GM18505 (cell line): ENCODE data around the gene PXDN.

Experiments
- ATAC-seq: cut with Tn5 transposase; IDR thresholded peaks from one replicate; pipeline ENCODE4 v1.9.1; 2021; ENCODE audit not compliant: unreplicated experiment
- POLR2A ChIP-seq: IDR thresholded peaks from 4 replicates; pipeline ENCODE4 v1.6.1; 2011; ENCODE audit warnings: borderline replicate concordance; ENCODE audit not compliant: insufficient read depth, insufficient read length; ENCODE audit errors: extremely low read depth

The PXDN gene

DNA sequence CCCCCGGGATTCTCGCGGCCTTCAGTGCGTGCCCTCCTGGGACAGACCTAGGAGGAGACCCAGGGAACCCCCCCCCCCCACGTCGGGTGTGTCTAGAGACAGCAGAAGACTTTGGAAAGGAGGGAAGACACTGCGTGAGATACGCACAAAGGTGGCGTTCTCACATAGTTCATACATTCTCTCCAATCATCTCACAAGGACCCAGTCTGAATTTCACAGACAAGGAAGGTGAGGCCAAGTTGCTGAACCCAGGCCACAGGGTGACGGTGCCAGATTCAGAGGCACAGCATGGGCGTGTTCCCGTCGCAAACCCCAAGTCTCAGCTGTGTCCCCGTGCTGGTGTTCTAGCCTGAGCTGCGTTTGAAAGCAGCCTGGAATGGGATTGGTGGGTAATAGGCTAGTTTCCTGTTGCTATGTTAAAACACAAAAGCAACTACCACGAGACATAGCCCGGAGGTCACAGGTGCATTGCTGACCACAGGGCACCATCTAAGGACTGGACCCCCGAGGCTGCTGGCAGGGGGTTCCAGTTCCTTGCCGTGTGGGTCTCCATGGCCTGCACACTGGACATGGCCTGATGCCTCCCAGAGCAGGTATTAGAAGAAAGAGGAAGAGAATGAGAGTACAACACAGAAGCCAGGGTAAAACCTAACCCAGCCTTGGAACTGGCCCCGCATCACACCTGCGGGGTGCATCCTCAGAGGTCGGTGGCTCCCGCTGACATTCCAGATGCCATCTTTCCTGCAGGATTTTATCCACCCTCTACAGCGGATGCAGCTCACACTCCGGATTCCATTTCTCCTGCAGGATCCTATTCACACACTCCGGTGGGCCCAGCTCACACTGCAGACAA is 1.1 kb upstream of the PXDN start:
- ATAC-seq: no peak
- no peak for TF ChIP-seq POLR2A

DNA sequence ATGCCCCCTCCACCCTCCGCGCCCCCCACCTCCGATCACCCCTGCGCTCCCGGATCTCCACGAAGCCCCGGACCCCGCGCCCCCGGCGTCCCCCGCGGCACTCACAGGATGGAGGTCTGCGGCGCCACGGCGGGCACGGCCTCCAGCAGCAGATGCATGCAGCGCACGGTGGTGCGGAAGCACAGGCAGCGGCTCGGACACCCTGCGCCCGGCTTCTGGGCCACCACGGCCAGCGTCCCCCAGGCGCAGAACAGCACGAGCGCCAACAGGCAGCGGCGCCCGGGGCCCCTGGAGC is 217 bp downstream of the PXDN start:
- TF ChIP-seq POLR2A: no peak

DNA sequence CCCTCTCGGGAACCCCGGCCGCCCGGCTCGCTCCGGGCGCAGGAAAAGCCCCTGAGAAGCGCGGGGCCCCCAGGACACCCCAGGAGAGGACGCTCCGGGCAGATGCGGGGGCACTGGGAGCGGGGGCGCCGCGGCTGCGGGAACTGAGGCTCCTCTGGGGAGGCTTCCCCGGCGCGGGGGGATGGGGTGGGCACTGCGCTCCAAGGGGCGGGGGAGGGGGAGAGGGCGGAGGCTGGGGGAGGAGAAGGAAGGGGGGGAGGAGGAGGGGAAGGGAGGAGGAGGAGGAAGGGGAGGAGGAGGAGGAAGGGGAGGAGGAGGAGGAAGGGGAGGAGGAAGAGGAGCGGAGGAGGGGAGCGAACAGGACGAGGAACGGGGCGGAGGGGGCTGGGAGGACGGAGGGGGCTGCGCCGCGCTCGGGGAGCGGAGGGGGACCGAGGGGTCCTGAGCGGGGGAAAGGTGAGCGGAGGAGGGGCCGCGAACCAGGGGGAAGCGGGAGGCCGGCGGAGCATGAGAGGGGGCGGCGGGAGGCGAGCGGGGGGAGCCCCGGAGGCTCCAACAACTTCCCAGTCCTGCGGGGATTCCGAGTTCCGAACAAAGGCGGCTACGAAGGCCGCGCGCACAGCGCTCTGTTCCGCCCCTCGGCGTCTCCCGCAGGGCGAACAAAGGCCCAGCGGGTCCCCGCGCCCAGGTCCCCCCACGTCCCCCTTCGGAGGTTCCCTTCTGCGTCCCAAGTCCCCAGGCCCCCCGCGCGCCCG is 742 bp downstream of the PXDN start:
- no peak for ATAC-seq
- TF ChIP-seq POLR2A: no peak

More for the DNA sequence above, 217 bp downstream of the PXDN start:
- ATAC-seq: no peak

DNA sequence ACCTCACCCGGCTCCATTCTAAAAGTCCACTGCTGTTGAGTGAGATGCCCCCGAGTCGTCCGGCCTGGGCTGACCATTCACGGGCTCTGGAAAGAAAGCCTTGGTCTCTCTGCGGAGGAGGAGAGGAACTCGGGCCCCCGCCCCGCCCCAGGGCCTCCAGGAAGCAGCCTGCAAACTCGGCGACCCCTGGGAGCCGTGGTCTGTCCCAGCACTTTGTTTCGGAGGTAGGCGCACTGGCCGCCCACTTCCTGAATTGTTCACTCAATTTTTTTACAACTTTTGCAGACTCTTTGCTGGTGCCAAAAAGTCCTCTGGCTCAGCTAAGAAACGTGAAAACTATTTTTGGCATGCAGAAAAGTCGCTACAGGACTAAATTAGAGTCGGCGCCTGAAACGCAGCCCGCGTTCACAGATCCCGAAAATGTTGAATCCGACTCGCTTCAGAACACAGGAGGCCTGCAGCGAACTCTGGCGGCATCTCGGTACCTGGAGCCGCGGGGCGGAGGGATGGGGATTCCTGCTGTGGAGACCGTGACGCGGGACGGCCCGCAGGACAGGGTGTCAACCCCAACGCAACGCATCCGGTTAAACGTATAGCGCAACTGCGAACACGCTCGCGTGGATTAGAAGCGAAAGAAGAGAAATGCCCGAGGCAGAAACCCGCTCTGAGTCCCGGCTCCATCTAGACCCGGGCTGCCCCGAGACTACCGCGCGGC is 1.5 kb downstream of the PXDN start:
- no peak for ATAC-seq

DNA sequence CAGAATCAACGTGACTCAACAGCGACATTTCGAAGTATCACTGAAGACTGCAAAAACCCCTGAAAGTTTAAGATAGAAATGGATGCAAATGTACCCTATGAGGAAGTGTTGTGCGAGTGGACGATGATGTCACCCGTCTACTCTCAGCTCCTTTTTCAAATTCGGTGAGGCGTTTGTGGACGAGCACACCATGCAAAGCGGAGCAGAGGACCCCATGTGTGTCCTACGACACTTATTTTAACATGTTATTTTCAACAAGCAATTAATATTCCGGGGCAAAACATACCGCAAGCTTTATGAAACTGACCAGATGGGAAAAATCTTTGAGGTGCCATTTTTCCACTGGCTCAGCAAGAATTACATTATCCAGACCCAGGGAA is 2.0 kb downstream of the PXDN start:
- ATAC-seq: no peak
- TF ChIP-seq POLR2A: no peak

More for the DNA sequence above, 1.5 kb downstream of the PXDN start:
- TF ChIP-seq POLR2A: no peak

DNA sequence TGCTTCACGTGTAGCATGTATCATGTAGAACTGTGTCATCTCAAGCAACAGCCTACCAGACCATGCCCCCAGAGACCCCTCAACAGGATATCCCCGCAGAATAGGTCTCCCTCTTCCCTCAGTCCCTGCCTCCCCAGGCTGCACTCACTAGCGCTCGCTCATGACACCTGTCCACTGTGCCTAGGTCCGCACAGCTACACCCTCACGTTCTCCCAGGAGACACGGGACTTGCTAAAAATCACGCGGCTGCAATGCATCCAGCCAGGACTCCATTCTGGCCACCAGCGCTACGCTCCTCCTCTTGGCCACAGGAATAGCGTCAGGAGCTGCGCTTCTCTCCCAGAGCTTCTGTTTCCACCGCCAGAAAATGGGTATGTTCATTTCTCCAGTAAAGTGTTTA is 2.5 kb downstream of the PXDN start:
- TF ChIP-seq POLR2A: no peak
- no peak for ATAC-seq

DNA sequence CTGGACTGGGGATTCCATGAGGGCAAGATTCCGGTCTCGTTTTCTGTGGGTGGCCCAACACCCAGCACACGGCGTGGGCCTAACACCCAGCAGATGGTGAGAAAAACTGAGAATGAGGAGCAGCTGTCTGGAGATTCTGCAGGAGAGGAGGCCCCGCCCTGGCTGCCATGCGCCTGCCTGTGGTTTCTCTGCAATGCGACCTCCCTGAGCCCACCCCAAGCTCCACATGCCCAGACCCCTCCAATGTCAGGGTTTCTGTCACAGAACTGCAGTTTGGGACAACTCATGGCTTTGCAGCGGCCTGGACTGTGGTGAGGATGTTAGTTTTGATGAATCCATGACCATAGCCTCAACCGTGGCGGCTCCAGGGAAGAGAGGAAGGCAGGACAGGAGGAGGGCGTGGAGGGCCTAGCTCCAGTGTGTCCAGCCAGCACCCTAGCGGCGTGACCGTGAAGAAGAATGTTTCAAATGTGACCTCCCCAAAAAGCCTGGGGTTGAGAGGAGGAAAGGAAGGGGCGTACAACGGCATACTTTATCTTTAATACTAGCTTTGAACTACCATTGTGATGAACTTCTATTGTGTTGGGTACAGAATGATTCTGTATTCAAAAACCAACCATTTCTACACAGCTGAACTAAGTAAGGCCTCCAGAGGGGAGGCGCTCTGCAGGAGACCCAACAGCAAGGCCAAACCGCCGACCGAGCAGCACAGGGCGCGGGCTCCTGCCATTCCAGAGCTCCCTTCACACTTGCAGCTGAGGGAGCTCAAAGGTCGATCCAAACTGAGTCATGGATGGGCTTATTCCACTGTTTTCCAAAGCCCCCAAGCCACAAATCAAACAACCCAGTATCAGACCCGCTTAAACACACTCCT is 3.4 kb downstream of the PXDN start:
- TF ChIP-seq POLR2A: no peak
- ATAC-seq: no peak

DNA sequence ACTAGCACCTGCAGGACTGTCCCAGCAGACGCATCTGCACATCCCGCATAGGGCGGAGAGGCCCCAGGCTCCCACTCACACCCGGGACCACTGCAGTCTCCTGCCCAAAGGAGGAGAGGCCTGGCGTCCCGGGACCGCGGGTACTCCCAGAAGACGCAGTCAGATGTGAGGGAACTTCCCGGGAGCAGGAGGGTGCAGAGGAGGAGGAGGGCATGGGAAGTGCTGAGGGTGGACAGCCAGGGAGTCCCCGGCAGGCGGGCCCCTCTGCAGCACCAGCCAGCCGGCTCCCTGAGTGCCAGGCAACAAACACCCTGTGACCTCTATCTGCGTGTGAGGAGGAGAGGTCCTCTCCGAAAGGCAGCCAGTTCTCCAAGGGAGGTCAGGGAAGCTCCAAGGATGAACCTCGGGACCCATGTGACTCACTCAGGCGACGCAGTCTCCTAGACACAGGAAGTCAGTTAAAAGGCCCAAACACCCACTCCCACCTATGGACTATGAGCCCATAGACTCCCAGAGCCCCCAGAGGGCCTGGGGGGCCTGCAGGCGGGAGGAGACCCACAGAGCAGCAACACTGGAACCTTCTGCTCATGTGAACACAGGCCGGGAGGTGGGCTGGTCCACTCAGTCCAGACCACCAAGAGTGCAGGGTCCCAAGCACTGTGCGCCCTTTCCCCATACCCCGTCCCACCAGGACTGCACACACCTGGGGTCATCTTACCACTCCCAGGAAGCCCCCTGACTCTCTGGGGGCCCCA is 4.2 kb downstream of the PXDN start:
- no peak for ATAC-seq
- no peak for TF ChIP-seq POLR2A

DNA sequence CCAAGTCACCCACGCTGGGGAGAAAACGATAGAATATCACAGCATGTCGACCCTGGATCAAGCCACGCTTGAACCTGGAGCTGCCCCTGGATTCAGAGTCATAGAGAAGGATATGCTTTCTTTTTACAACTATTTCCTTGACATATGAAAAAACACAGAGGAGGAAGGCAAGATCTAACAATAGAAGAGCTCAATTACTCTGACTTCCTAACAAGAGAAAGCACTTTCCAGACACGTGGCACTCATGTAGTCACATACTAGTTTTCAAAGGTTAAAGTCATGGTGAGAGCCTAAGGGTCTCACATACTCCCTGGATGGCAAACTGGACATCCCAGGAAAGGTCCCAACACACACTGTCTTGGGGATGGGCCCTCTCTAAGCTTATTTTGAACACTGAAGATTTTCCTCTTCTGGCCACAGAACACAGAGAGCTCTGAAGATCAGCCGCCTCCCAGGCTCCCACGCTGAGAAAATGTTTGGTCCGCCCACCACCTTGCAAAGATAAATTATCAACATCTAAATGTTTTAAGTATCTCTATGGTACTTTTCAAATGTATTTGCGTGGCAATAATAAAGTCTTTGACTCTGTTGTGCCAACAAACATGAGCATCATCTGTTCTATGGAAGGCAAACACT is 4.9 kb downstream of the PXDN start:
- ATAC-seq: no peak
- no peak for TF ChIP-seq POLR2A

DNA sequence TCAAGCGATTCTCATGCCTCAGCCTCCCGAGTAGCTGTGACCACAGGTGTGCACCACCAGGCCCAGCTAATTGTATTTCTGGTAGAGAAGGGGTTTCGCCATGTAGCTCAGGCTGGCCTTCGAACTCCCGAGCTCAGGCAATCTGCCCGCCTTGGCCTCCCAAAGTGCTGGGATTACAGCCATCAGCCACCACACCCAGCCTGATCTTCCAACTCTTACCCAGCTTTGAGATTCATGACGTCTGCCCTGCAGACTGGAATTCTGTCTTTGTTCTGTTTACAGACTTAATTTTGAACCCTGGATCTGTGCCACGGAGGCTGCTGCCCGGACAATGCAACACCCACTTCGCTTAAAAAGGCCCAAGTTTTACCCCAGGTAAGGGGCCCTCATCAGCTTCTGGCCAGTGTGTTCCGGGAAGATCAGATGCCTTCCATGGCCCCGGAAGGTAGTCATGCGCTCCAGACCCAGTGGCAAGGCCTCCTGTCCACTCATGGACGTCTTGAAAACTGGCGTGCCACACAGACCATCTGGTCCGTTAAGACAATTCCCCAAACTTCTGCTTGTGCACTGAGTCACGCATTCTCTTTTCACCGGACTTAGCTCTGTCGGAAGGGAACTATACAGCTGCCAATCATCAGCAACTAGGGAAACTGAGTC is 5.5 kb downstream of the PXDN start:
- TF ChIP-seq POLR2A: no peak
- no peak for ATAC-seq

DNA sequence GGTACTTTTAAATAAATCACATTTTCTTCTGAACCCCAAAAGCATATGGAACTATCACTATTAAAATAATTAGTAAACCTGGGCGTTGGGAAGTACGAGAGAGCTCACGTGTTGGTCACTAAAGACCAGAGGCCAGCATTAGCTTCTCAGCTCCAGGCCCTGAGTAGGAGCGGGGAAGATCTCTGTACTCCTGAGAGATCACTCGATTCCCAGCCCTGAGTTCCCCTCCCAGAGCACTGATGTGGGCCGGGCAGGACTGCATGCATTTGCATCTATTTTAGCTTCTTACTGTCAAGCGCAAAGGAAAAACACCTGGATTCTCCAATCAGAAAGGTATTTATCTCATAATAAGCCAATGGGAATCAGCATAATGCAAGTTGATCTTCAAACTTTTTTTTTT is 6.2 kb downstream of the PXDN start:
- TF ChIP-seq POLR2A: no peak
- no peak for ATAC-seq
